ENCODE results near the gene CPNE6. TPM values are rescaled to one million over a fixed set of nuclear protein-coding genes. Genes with fewer than 3 reads are reported as not detected.

CPNE6 gene
- total RNA-seq, 1 experiment from 2014 or later: not detected

DNA sequence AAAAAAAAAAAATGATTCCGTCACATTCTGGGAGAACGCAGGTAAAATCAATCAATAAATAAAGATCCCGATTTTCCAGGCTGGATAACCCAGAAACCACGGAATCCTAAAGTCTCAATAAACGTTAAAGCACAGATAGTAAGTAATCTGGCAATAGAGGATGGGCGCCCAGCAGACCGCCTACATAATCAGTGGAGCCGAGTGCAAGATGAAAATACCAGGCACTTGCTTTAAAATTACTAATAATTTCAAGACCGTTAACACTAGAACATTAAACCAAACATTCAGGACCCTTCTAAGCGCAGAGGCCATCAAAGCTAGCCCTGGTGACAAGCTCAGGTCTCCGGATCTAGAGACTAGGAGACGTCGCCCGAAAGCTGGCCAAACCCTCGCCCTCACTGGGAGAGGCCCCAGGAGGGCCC is 42.0 kb downstream of the CPNE6 start (continued):
- no peak for TF ChIP-seq REST (IDR thresholded peaks at IDR 0.05; ENCODE audit: low read depth)
- TF ChIP-seq ELF1 (IDR thresholded peaks at IDR 0.05; ENCODE audit: borderline replicate concordance, low read depth): no peak
- TF ChIP-seq CBX3 (IDR thresholded peaks at IDR 0.05; ENCODE audit: low read depth): no peak
- no peak for TF ChIP-seq SRF (IDR thresholded peaks at IDR 0.05; ENCODE audit: low read depth)
- TF ChIP-seq CTCF (IDR thresholded peaks at IDR 0.05 in 2 of 3, conservative IDR thresholded peaks at IDR 0.05 in 1 of 3; ENCODE audit: borderline replicate concordance in 1 of 3, insufficient read depth in 1 of 3, low read depth in 2 of 3, low read length in 2 of 3): no peak
- TF ChIP-seq RAD21 (IDR thresholded peaks at IDR 0.05; ENCODE audit: low read depth): no peak

Measured in HCT116 (cell line).